LoVo (cell line): ENCODE results near the gene CTAGE9.
A peak's percentile ranks its signal among the peaks of the same experiment; 100 is the strongest.

Source experiments
- DNase-seq: peaks from one replicate; pipeline ENCODE4 v3.0.0-alpha.2; 2016; ENCODE audit warnings: low spot score

Gene CTAGE9

GRCh38 chr6:131673184-131673583 is 37.6 kb downstream of the CTAGE9 start:
- DNase-seq = no peak

DNA sequence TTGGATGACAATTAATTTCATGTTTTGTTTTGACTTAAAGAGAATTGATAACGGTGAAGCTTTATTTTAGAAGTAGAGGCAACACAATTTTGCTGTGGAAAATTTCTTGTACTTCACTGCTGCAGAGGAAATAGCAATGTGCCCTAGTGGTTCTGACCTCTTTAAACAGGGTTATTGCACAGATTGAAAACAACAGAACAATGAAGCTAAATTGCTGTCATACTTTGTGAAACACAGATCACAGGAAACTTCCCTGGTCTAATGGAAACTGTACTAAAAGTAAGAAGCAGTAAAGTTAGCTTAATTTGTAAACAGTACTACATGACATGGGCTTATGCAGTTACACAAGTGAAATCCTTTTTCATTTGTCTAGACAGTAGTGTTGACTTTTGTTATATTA is 40.9 kb downstream of the CTAGE9 start:
- DNase-seq = no peak

- no peak for DNase-seq
These were observed 47.1 kb downstream of the CTAGE9 start for GRCh38 chr6:131663578-131664165.

DNA sequence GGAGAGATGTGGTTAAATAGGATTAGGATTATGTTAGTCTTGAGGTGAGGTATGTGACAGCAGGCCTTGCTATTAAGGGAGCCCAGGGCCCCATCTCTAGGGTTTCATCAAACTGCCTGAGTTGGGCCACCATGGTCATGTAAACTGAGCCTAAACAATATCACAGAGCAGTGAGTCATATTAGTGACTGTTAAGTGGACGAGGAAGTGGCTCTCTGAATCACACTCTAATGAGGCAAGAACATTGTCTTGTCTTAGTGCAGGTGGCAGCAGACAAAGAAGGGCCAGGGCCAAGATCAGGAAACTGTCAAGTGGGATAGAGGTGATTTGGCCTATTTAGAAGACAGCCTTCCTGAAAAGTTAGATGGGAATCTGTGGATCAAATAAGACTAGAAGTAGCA is 50.6 kb downstream of the CTAGE9 start:
- peak; percentile 19 for DNase-seq
